Liver (tissue), 9 donors: ENCODE measurements around the gene ASXL2. TPM values are rescaled to one million over a fixed set of nuclear protein-coding genes. Genes with fewer than 3 reads are reported as not detected.
A peak's percentile ranks its signal among the peaks of the same experiment; 100 is the strongest.

Source experiments
- DNase-seq: peaks from one replicate; pipeline ENCODE4 v3.0.0-alpha.2; 2017; ENCODE audit warnings: low spot score
- H3K27ac ChIP-seq, 2 donors: one replicate each; pipeline ENCODE4 v1.7.0; 2013; ENCODE audit warnings: inconsistent platforms in 2 of 2, low read length in 2 of 2, control low read depth in 1 of 2, low read depth in 1 of 2, mild to moderate bottlenecking in 1 of 2
- H3K27me3 ChIP-seq, 4 donors: one replicate each; pipeline versions ENCODE4 v1.6.1 to v1.7.0; 2013; ENCODE audit warnings: low read length in 3 of 4, inconsistent platforms in 1 of 4, mild to moderate bottlenecking in 1 of 4, moderate library complexity in 1 of 4; ENCODE audit not compliant: control insufficient read depth in 4 of 4, insufficient read depth in 4 of 4
- H3K36me3 ChIP-seq, 4 donors: one replicate each; pipeline versions ENCODE4 v1.6.1 to v1.7.0; 2013; ENCODE audit warnings: low read length in 3 of 4, mild to moderate bottlenecking in 3 of 4, low read depth in 1 of 4, moderate library complexity in 1 of 4; ENCODE audit not compliant: control insufficient read depth in 4 of 4, insufficient read depth in 3 of 4
- H3K4me1 ChIP-seq, 4 donors: one replicate each; pipeline versions ENCODE4 v1.6.1 to v1.7.0; 2013; ENCODE audit warnings: low read length in 3 of 4, mild to moderate bottlenecking in 3 of 4, moderate library complexity in 1 of 4; ENCODE audit not compliant: control insufficient read depth in 4 of 4, insufficient read depth in 4 of 4
- H3K4me3 ChIP-seq, 3 donors: one replicate each; pipeline versions ENCODE4 v1.6.1 to v1.7.0; 2013; ENCODE audit warnings: low read length in 3 of 3, control low read depth in 1 of 3, low read depth in 1 of 3, mild to moderate bottlenecking in 1 of 3
- H3K9ac ChIP-seq, 2 donors: one replicate each; pipeline ENCODE4 v1.7.0; 2013; ENCODE audit warnings: low read length in 2 of 2, mild to moderate bottlenecking in 2 of 2, moderate library complexity in 2 of 2, control low read depth in 1 of 2, low read depth in 1 of 2
- H3K9me3 ChIP-seq, 4 donors: one replicate each; pipeline versions ENCODE4 v1.6.1 to v1.7.0; 2013; ENCODE audit warnings: low read length in 3 of 4; ENCODE audit not compliant: control insufficient read depth in 4 of 4
- FOXA2 ChIP-seq: IDR thresholded peaks from 2 replicates; pipeline ENCODE4 v1.6.1; 2016; ENCODE audit warnings: antibody characterized with exemption
- GABPA ChIP-seq, 2 donors: IDR thresholded peaks in 1 of 2; conservative IDR thresholded peaks in 1 of 2; 2 replicates each; pipeline ENCODE4 v1.6.1; 2016; ENCODE audit warnings: antibody characterized with exemption in 2 of 2, mild to moderate bottlenecking in 1 of 2, moderate library complexity in 1 of 2
- HNF4A ChIP-seq, 2 donors: conservative IDR thresholded peaks; 2 replicates each; pipeline ENCODE4 v1.6.1; 2016; ENCODE audit warnings: antibody characterized with exemption in 2 of 2, mild to moderate bottlenecking in 2 of 2
- HNF4G ChIP-seq: IDR thresholded peaks from 2 replicates; pipeline ENCODE4 v1.6.1; 2016; ENCODE audit warnings: antibody characterized with exemption
- JUND ChIP-seq, 2 donors: IDR thresholded peaks; 2 replicates each; pipeline ENCODE4 v1.6.1; 2016; ENCODE audit warnings: antibody characterized with exemption in 2 of 2
- NR2F2 ChIP-seq: IDR thresholded peaks from 2 replicates; pipeline ENCODE4 v1.6.1; 2016; ENCODE audit warnings: antibody characterized with exemption
- RAD21 ChIP-seq, 2 donors: IDR thresholded peaks; 2 replicates each; pipeline ENCODE4 v1.6.1; 2016; ENCODE audit warnings: antibody characterized with exemption in 2 of 2, mild to moderate bottlenecking in 2 of 2
- RXRA ChIP-seq, 2 donors: IDR thresholded peaks; 2 replicates each; pipeline ENCODE4 v1.6.1; 2017 to 2018; ENCODE audit warnings: antibody characterized with exemption in 2 of 2, mild to moderate bottlenecking in 1 of 2
- SP1 ChIP-seq: IDR thresholded peaks from 2 replicates; pipeline ENCODE4 v1.6.1; 2018; ENCODE audit warnings: antibody characterized with exemption, mild to moderate bottlenecking
- TAF1 ChIP-seq: conservative IDR thresholded peaks from 2 replicates; pipeline ENCODE4 v1.6.1; 2016; ENCODE audit warnings: antibody characterized with exemption, mild to moderate bottlenecking
- WGBS: extraction: QIAGEN DNeasy Blood & Tissue Kit; methylation state at CpG from one replicate; pipeline ENCODE4 v1.1.7; 2013; 5-methylcytosine and 5-hydroxymethylcytosine counted together
- polyA plus RNA-seq, 2 donors: library from polyadenylated mRNA; stranded (reverse) in 1 of 2; unstranded in 1 of 2; fragments of 200-250 nt in 1 of 2; fragments of >200 nt in 1 of 2; fragmentation: Nextera tagmentation in 1 of 2; extraction: Ambion mirVana in 1 of 2; gene quantifications; one replicate each; pipeline versions ENCODE4 v1.2.1 to v1.2.3, GENCODE V29; 2013 to 2015
- total RNA-seq, 2 donors: library from RNA; depleted of rRNA; stranded (reverse); fragments of >200 nt; gene quantifications; one replicate each; pipeline ENCODE4 v1.2.3, GENCODE V29; 2014
- TF ChIP-seq, protein P1 (sequence below): IDR thresholded peaks from 2 replicates; pipeline ENCODE4 v1.6.1; 2016; ENCODE audit warnings: antibody characterized with exemption
- TF ChIP-seq, protein P2 (sequence below): fragments of 150-350 bp; IDR thresholded peaks from 2 replicates; pipeline ENCODE4 v1.5.1; 2017; ENCODE audit warnings: improper control_type of control experiment, low read depth, low read length; ENCODE audit not compliant: missing input control
- TF ChIP-seq, protein P3 (sequence below): IDR thresholded peaks from 2 replicates; pipeline ENCODE4 v1.6.1; 2016; ENCODE audit warnings: antibody characterized with exemption
- TF ChIP-seq, protein P4 (sequence below): IDR thresholded peaks from 2 replicates; pipeline ENCODE4 v1.6.1; 2016; ENCODE audit warnings: antibody characterized with exemption, mild to moderate bottlenecking
- donor health status: healthy.
- donor health status: healthy.
- donor health status: healthy.
- donor health status: healthy.
- donor health status: healthy.

The ASXL2 gene
- total and polyA plus RNA-seq, 4 donors, result 2.4 to 7.3 (median 4.4) TPM

DNA sequence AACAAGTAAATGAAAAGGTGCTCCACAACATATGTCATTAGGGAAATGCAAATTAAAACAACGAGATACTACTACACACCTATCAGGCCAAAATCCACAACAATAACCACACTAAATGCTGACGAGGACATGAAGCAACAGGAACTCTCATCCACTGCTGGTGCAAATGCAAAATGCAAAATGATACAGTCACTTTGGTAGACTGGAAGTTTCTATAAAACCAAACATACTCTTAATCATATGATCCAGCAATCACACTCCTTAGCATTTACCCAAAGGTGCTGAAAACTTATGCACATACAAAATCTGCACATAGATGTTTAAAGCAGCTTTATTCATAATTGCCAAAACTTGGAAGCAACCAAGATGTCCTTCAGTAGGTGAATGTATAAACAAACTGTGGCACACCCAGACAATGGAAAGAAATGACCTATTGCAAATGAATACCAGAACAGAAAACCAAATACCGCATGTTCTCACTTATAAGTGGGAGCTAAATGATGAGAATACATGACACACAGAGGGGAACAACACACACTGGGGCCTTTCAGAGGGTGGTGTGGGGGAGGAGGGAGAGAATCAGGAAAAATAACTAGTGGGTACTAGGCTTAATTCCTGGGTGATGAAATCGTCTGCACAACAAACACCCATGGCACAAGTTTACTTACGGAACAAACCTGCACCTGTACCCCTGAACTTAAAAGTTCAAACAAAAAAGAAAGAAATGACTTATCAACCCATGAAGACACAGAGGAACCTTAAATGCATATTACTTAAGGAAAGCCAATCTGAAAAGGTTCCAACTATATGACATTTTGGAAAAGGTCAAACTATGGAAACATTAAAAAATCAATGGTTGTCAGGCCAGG, 80.4 kb downstream of the ASXL2 start:
- H3K27ac ChIP-seq, result no peak overlapping the region
- no peak for DNase-seq
- peaks cover 0 to 31% (median 10%) of the 10 kb centered on the region in 4 donors for H3K4me1 ChIP-seq
- H3K9ac ChIP-seq, result no peak overlapping the region
- no peaks in the 10 kb centered on the region for H3K27me3 ChIP-seq
- peaks cover 0 to 6% (median 3%) of the 10 kb centered on the region in 4 donors for H3K36me3 ChIP-seq
- WGBS, result 69% methylated on average over 5 of the region's 5 CpGs
- H3K4me3 ChIP-seq, result no peak overlapping the region
- H3K9me3 ChIP-seq, result no peaks in the 10 kb centered on the region
- TF ChIP-seq RXRA (IDR thresholded peaks at IDR 0.05) (peak in 1 of 2 donors; percentile 48), HNF4G (no peak), HNF4A (conservative IDR thresholded peaks at IDR 0.05) (peak in 1 of 2 donors; percentile 36), TAF1 (no peak), RAD21 (IDR thresholded peaks at IDR 0.05) (peak in 1 of 2 donors; percentile 9), NR2F2 (no peak), GABPA (IDR thresholded peaks at IDR 0.05 in 1 of 2, conservative IDR thresholded peaks at IDR 0.05 in 1 of 2) (no peak), FOXA2 (peak; percentile 21), SP1 (no peak), JUND (IDR thresholded peaks at IDR 0.05) (peak in 1 of 2 donors; percentile 23)
- TF ChIP-seq, protein P1, sequence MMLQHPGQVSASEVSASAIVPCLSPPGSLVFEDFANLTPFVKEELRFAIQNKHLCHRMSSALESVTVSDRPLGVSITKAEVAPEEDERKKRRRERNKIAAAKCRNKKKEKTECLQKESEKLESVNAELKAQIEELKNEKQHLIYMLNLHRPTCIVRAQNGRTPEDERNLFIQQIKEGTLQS, result peak; percentile 38
- TF ChIP-seq, protein P2, sequence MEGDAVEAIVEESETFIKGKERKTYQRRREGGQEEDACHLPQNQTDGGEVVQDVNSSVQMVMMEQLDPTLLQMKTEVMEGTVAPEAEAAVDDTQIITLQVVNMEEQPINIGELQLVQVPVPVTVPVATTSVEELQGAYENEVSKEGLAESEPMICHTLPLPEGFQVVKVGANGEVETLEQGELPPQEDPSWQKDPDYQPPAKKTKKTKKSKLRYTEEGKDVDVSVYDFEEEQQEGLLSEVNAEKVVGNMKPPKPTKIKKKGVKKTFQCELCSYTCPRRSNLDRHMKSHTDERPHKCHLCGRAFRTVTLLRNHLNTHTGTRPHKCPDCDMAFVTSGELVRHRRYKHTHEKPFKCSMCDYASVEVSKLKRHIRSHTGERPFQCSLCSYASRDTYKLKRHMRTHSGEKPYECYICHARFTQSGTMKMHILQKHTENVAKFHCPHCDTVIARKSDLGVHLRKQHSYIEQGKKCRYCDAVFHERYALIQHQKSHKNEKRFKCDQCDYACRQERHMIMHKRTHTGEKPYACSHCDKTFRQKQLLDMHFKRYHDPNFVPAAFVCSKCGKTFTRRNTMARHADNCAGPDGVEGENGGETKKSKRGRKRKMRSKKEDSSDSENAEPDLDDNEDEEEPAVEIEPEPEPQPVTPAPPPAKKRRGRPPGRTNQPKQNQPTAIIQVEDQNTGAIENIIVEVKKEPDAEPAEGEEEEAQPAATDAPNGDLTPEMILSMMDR, result no peak
- TF ChIP-seq, protein P3, sequence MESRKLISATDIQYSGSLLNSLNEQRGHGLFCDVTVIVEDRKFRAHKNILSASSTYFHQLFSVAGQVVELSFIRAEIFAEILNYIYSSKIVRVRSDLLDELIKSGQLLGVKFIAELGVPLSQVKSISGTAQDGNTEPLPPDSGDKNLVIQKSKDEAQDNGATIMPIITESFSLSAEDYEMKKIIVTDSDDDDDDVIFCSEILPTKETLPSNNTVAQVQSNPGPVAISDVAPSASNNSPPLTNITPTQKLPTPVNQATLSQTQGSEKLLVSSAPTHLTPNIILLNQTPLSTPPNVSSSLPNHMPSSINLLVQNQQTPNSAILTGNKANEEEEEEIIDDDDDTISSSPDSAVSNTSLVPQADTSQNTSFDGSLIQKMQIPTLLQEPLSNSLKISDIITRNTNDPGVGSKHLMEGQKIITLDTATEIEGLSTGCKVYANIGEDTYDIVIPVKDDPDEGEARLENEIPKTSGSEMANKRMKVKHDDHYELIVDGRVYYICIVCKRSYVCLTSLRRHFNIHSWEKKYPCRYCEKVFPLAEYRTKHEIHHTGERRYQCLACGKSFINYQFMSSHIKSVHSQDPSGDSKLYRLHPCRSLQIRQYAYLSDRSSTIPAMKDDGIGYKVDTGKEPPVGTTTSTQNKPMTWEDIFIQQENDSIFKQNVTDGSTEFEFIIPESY, result no peak
- TF ChIP-seq, protein P4, sequence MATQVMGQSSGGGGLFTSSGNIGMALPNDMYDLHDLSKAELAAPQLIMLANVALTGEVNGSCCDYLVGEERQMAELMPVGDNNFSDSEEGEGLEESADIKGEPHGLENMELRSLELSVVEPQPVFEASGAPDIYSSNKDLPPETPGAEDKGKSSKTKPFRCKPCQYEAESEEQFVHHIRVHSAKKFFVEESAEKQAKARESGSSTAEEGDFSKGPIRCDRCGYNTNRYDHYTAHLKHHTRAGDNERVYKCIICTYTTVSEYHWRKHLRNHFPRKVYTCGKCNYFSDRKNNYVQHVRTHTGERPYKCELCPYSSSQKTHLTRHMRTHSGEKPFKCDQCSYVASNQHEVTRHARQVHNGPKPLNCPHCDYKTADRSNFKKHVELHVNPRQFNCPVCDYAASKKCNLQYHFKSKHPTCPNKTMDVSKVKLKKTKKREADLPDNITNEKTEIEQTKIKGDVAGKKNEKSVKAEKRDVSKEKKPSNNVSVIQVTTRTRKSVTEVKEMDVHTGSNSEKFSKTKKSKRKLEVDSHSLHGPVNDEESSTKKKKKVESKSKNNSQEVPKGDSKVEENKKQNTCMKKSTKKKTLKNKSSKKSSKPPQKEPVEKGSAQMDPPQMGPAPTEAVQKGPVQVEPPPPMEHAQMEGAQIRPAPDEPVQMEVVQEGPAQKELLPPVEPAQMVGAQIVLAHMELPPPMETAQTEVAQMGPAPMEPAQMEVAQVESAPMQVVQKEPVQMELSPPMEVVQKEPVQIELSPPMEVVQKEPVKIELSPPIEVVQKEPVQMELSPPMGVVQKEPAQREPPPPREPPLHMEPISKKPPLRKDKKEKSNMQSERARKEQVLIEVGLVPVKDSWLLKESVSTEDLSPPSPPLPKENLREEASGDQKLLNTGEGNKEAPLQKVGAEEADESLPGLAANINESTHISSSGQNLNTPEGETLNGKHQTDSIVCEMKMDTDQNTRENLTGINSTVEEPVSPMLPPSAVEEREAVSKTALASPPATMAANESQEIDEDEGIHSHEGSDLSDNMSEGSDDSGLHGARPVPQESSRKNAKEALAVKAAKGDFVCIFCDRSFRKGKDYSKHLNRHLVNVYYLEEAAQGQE, result no peak
